Peyer's patch (tissue), 4 donors: ENCODE measurements around the gene VPS8. TPM values are rescaled to one million over a fixed set of nuclear protein-coding genes. Genes with fewer than 3 reads are reported as not detected.

ENCODE experiments used
- DNase-seq, 3 donors: peaks; one replicate each; pipeline ENCODE4 v3.0.0-alpha.2; 2017 to 2019
- H3K27ac ChIP-seq, 4 donors: fragments of 200-600 bp; sonication (generic); one replicate each; pipeline ENCODE4 v1.5.1; 2016 to 2019
- H3K27me3 ChIP-seq, 2 donors: fragments of 200-600 bp; sonication (generic); one replicate each; pipeline ENCODE4 v1.5.1; 2019
- H3K36me3 ChIP-seq, 3 donors: fragments of 200-600 bp; sonication (generic); one replicate each; pipeline ENCODE4 v1.5.1; 2016 to 2019
- H3K4me1 ChIP-seq, 4 donors: fragments of 200-600 bp; sonication (generic); one replicate each; pipeline ENCODE4 v1.5.1; 2016 to 2019
- H3K4me3 ChIP-seq, 4 donors: fragments of 200-600 bp; sonication (generic); 1 replicate in 3 of 4; 2 replicates in 1 of 4; pipeline ENCODE4 v1.5.1; 2016 to 2019; ENCODE audit warnings: mild to moderate bottlenecking in 1 of 4
- H3K9me3 ChIP-seq, 4 donors: fragments of 200-600 bp; sonication (generic); one replicate each; pipeline ENCODE4 v1.5.1; 2016 to 2019; ENCODE audit warnings: mild to moderate bottlenecking in 1 of 4
- POLR2A ChIP-seq, 2 donors: fragments of 450-650 bp; IDR thresholded peaks; one replicate each; pipeline ENCODE4 v1.5.1; 2017; ENCODE audit warnings: antibody characterized with exemption in 2 of 2, mild to moderate bottlenecking in 2 of 2, moderate library complexity in 2 of 2
- total RNA-seq, 4 donors: library from RNA; depleted of rRNA; stranded (reverse); fragments of >200 nt; gene quantifications; one replicate each; pipeline ENCODE4 v1.1.0, GENCODE V29; 2016
- TF ChIP-seq, protein P1 (sequence below), 6 experiments: fragments of 450-650 bp in 4 of 6; fragments of 200-600 bp in 2 of 6; sonication (generic) in 1 of 6; IDR thresholded peaks; one replicate each; pipeline ENCODE4 v1.5.1; 2017 to 2019; ENCODE audit warnings: antibody characterized with exemption in 6 of 6, mild to moderate bottlenecking in 3 of 6, moderate library complexity in 1 of 6

VPS8 gene
- total RNA-seq, 4 donors from 2014 or later, result 49.7 to 109 (median 74.3) TPM

GRCh38 chr3:184848934-184849333, 37.0 kb downstream of the VPS8 start:
- no peak for DNase-seq

GRCh38 chr3:184850201-184850600, 38.2 kb downstream of the VPS8 start:
- TF ChIP-seq, protein P1, sequence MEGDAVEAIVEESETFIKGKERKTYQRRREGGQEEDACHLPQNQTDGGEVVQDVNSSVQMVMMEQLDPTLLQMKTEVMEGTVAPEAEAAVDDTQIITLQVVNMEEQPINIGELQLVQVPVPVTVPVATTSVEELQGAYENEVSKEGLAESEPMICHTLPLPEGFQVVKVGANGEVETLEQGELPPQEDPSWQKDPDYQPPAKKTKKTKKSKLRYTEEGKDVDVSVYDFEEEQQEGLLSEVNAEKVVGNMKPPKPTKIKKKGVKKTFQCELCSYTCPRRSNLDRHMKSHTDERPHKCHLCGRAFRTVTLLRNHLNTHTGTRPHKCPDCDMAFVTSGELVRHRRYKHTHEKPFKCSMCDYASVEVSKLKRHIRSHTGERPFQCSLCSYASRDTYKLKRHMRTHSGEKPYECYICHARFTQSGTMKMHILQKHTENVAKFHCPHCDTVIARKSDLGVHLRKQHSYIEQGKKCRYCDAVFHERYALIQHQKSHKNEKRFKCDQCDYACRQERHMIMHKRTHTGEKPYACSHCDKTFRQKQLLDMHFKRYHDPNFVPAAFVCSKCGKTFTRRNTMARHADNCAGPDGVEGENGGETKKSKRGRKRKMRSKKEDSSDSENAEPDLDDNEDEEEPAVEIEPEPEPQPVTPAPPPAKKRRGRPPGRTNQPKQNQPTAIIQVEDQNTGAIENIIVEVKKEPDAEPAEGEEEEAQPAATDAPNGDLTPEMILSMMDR (IDR thresholded peaks at IDR 0.05), result no peak
- no peak for TF ChIP-seq POLR2A (IDR thresholded peaks at IDR 0.05)
- H3K4me1 ChIP-seq, result no peaks in the 10 kb centered on the region
- H3K27ac ChIP-seq, result no peak overlapping the region
- no peaks in the 10 kb centered on the region for H3K9me3 ChIP-seq
- no peaks in the 10 kb centered on the region for H3K27me3 ChIP-seq
- H3K4me3 ChIP-seq, result no peak overlapping the region
- H3K36me3 ChIP-seq, result peaks cover 0 to 29% (median 0%) of the 10 kb centered on the region in 3 donors
- no peak for DNase-seq

More at GRCh38 chr3:184848934-184849333, 37.0 kb downstream of the VPS8 start:
- Histone ChIP-seq H3K4me1 (no peaks in the 10 kb centered on the region), H3K27me3 (no peaks in the 10 kb centered on the region), H3K27ac (no peak overlapping the region), H3K4me3 (no peak overlapping the region), H3K9me3 (no peaks in the 10 kb centered on the region), H3K36me3 (peaks cover 0 to 17% (median 0%) of the 10 kb centered on the region in 3 donors)
- no peak for TF ChIP-seq POLR2A (IDR thresholded peaks at IDR 0.05)
- TF ChIP-seq, protein P1 (IDR thresholded peaks at IDR 0.05), result no peak

GRCh38 chr3:184857099-184857498, 45.1 kb downstream of the VPS8 start:
- TF ChIP-seq, protein P1 (IDR thresholded peaks at IDR 0.05), result no peak
- TF ChIP-seq POLR2A (IDR thresholded peaks at IDR 0.05), result no peak
- Histone ChIP-seq H3K27me3 (no peaks in the 10 kb centered on the region), H3K36me3 (peaks cover 0 to 77% (median 0%) of the 10 kb centered on the region in 3 donors), H3K27ac (no peak overlapping the region), H3K9me3 (no peaks in the 10 kb centered on the region), H3K4me3 (no peak overlapping the region), H3K4me1 (no peaks in the 10 kb centered on the region)
- DNase-seq, result no peak

GRCh38 chr3:184864000-184864399, 52.0 kb downstream of the VPS8 start:
- H3K27ac ChIP-seq, result no peak overlapping the region
- DNase-seq, result no peak
- TF ChIP-seq, protein P1 (IDR thresholded peaks at IDR 0.05), result no peak
- no peak for TF ChIP-seq POLR2A (IDR thresholded peaks at IDR 0.05)
- no peaks in the 10 kb centered on the region for H3K27me3 ChIP-seq
- H3K36me3 ChIP-seq, result peaks cover 0 to 55% (median 0%) of the 10 kb centered on the region in 3 donors
- no peaks in the 10 kb centered on the region for H3K9me3 ChIP-seq
- no peak overlapping the region for H3K4me3 ChIP-seq
- no peaks in the 10 kb centered on the region for H3K4me1 ChIP-seq

GRCh38 chr3:184868477-184868876, 56.5 kb downstream of the VPS8 start:
- no peaks in the 10 kb centered on the region for H3K9me3 ChIP-seq
- no peaks in the 10 kb centered on the region for H3K4me1 ChIP-seq
- H3K27me3 ChIP-seq, result no peaks in the 10 kb centered on the region
- H3K4me3 ChIP-seq, result no peak overlapping the region
- H3K27ac ChIP-seq, result no peak overlapping the region
- no peak for DNase-seq
- H3K36me3 ChIP-seq, result peaks cover 0 to 46% (median 0%) of the 10 kb centered on the region in 3 donors
- TF ChIP-seq, protein P1 (IDR thresholded peaks at IDR 0.05), result no peak
- TF ChIP-seq POLR2A (IDR thresholded peaks at IDR 0.05), result no peak

DNA sequence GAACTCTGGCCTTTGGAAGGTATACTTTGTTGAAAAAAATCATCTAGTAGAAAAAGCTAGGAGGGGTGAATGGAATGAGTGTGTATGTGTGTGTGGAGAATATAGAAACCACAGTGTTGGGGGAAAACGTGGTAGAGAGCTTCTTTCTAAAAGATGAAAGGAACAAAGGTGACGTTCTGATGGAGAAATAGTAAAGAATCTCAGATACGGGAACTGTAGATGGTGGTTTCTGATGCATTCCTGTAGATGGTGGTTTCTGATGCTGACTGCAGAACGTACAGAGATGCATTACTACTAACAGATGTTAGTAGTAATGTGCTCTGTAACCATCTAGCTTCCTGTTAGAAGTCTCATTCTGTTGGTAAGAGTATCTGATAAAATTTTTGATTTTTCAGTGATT, 60.2 kb downstream of the VPS8 start:
- Histone ChIP-seq H3K4me3 (no peak overlapping the region), H3K4me1 (no peaks in the 10 kb centered on the region), H3K36me3 (peaks cover 0 to 39% (median 0%) of the 10 kb centered on the region in 3 donors), H3K27ac (no peak overlapping the region), H3K27me3 (no peaks in the 10 kb centered on the region), H3K9me3 (no peaks in the 10 kb centered on the region)
- TF ChIP-seq, protein P1 (IDR thresholded peaks at IDR 0.05), result no peak
- TF ChIP-seq POLR2A (IDR thresholded peaks at IDR 0.05), result no peak
- DNase-seq, result no peak
